ENCODE results near the gene PLEKHM3.

Gene PLEKHM3

GRCh38 chr2:208064220-208064961, 39.1 kb upstream of the PLEKHM3 start:
- no peak overlapping the region for H3K27ac ChIP-seq
- no peak for TF ChIP-seq CTCF (conservative IDR thresholded peaks at IDR 0.05)

GRCh38 chr2:208062961-208063360, 37.6 kb upstream of the PLEKHM3 start:
- no peak overlapping the region for H3K27ac ChIP-seq
- TF ChIP-seq CTCF (conservative IDR thresholded peaks at IDR 0.05): no peak

- TF ChIP-seq CTCF (conservative IDR thresholded peaks at IDR 0.05): peak; percentile 73
- H3K27ac ChIP-seq: no peak overlapping the region
Measured at GRCh38 chr2:208062113-208062512, 36.8 kb upstream of the PLEKHM3 start.

- no peak for TF ChIP-seq CTCF (conservative IDR thresholded peaks at IDR 0.05)
- H3K27ac ChIP-seq: no peak overlapping the region
Measured at GRCh38 chr2:208057108-208057507, 31.8 kb upstream of the PLEKHM3 start.

GRCh38 chr2:208049441-208049840, 24.1 kb upstream of the PLEKHM3 start:
- H3K27ac ChIP-seq: no peak overlapping the region
- TF ChIP-seq CTCF (conservative IDR thresholded peaks at IDR 0.05): no peak

GRCh38 chr2:208049006-208049405, 23.7 kb upstream of the PLEKHM3 start:
- no peak for TF ChIP-seq CTCF (conservative IDR thresholded peaks at IDR 0.05)
- H3K27ac ChIP-seq: no peak overlapping the region

GRCh38 chr2:208047840-208048239, 22.5 kb upstream of the PLEKHM3 start:
- no peak for TF ChIP-seq CTCF (conservative IDR thresholded peaks at IDR 0.05)
- no peak overlapping the region for H3K27ac ChIP-seq

Data from VCaP (cell line).